Measurements from ENCODE around the gene WDR86.

Gene WDR86, protein sequence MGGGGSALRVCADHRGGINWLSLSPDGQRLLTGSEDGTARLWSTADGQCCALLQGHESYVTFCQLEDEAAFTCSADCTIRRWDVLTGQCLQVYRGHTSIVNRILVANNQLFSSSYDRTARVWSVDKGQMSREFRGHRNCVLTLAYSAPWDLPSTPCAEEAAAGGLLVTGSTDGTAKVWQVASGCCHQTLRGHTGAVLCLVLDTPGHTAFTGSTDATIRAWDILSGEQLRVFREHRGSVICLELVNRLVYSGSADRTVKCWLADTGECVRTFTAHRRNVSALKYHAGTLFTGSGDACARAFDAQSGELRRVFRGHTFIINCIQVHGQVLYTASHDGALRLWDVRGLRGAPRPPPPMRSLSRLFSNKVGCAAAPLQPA
- long read RNA-seq, result 0 reads

DNA sequence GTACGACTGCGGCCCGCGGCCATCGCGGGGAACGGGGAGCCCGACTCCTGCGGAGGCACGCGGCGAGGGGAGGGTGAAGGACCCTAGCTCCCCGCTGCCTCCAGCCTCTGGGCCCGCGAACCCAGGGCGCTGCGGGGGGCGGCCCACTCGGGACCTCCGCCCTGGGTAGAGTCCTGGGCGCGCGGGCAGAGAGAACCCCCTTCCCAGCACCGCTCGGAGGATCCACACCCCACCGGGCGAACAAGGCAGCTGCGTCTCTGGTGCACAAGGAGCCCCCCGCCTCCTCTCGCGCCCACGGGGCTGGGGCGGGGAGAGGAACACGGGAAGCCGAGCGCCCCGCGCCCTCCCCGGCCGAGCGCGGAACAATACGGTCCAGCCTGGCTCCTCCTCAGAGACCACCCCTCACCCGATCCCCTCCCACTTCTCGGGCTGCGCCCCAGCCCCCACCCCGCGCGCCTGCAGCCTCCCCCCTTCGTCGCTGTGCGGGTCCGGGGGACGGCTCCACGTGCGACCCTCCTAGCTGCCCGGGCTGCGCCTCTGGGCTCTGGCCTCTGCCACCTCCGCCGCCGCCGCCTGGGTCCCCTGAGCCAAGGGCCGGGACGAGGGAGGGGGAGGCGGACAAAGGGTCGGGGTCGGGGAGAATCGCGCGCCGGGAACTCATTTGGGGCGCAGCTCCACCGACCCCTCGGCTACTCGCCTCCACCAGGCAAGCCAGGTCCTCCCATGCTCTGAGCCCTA lies at the start of gene WDR86:
Gene WDR86, minus strand, starts transcription at position 372 of the 738 bp plus-strand sequence. CDS start 449 bp downstream, outside the sequence.
- Histone ChIP-seq H3K4me3 (replicated peaks; ENCODE audit: insufficient read depth, low read length) (no peak within 1 kb of the TSS), H3K27me3 (ENCODE audit: insufficient read depth, poor library complexity, severe bottlenecking) (peaks cover 29% of the 10 kb centered on the region), H3K27ac (replicated peaks) (no peak within 1 kb of the TSS)
- TF ChIP-seq, protein P1, sequence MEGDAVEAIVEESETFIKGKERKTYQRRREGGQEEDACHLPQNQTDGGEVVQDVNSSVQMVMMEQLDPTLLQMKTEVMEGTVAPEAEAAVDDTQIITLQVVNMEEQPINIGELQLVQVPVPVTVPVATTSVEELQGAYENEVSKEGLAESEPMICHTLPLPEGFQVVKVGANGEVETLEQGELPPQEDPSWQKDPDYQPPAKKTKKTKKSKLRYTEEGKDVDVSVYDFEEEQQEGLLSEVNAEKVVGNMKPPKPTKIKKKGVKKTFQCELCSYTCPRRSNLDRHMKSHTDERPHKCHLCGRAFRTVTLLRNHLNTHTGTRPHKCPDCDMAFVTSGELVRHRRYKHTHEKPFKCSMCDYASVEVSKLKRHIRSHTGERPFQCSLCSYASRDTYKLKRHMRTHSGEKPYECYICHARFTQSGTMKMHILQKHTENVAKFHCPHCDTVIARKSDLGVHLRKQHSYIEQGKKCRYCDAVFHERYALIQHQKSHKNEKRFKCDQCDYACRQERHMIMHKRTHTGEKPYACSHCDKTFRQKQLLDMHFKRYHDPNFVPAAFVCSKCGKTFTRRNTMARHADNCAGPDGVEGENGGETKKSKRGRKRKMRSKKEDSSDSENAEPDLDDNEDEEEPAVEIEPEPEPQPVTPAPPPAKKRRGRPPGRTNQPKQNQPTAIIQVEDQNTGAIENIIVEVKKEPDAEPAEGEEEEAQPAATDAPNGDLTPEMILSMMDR (IDR thresholded peaks at IDR 0.05; ENCODE audit: insufficient read depth, low read length), result no peak
- TF ChIP-seq SPI1 (IDR thresholded peaks at IDR 0.05; ENCODE audit: borderline replicate concordance, low read depth) (no peak), POLR2AphosphoS5 (IDR thresholded peaks at IDR 0.05; ENCODE audit: low read depth) (no peak), GABPA (IDR thresholded peaks at IDR 0.05; ENCODE audit: low read depth) (no peak)
- TF ChIP-seq, protein P2, sequence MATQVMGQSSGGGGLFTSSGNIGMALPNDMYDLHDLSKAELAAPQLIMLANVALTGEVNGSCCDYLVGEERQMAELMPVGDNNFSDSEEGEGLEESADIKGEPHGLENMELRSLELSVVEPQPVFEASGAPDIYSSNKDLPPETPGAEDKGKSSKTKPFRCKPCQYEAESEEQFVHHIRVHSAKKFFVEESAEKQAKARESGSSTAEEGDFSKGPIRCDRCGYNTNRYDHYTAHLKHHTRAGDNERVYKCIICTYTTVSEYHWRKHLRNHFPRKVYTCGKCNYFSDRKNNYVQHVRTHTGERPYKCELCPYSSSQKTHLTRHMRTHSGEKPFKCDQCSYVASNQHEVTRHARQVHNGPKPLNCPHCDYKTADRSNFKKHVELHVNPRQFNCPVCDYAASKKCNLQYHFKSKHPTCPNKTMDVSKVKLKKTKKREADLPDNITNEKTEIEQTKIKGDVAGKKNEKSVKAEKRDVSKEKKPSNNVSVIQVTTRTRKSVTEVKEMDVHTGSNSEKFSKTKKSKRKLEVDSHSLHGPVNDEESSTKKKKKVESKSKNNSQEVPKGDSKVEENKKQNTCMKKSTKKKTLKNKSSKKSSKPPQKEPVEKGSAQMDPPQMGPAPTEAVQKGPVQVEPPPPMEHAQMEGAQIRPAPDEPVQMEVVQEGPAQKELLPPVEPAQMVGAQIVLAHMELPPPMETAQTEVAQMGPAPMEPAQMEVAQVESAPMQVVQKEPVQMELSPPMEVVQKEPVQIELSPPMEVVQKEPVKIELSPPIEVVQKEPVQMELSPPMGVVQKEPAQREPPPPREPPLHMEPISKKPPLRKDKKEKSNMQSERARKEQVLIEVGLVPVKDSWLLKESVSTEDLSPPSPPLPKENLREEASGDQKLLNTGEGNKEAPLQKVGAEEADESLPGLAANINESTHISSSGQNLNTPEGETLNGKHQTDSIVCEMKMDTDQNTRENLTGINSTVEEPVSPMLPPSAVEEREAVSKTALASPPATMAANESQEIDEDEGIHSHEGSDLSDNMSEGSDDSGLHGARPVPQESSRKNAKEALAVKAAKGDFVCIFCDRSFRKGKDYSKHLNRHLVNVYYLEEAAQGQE (IDR thresholded peaks at IDR 0.05; ENCODE audit: insufficient replicate concordance, low read depth), result no peak
- no peak for DNase-seq (ENCODE audit: low read depth in 1 of 2, low spot score in 1 of 2)

DNA sequence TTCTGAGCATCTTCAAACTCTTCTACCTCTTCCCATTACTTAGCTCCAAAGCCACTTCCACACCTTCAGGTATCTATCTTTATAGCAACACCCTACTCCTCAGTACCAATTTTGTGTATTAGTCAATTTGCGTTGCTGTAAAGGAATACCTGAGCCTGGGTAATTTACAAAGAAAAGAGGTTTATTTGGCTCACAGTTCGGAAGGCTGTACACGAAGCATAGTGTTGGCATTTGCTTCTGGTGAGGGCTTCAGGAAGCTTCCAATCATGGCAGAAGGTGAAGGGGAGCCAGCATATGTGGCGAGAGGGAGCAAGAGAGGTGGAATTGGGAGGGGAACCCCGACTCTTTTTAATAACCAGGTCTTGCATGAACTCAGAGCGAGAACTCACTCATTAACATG lies 47.7 kb upstream of the WDR86 start:
- Histone ChIP-seq H3K4me3 (replicated peaks; ENCODE audit: insufficient read depth, low read length) (no peak overlapping the region), H3K27me3 (ENCODE audit: insufficient read depth, poor library complexity, severe bottlenecking) (no peaks in the 10 kb centered on the region), H3K27ac (replicated peaks) (no peak overlapping the region)
- no peak for DNase-seq (ENCODE audit: low read depth in 1 of 2, low spot score in 1 of 2)
- TF ChIP-seq, protein P2 (IDR thresholded peaks at IDR 0.05; ENCODE audit: insufficient replicate concordance, low read depth), result no peak
- TF ChIP-seq, protein P1 (IDR thresholded peaks at IDR 0.05; ENCODE audit: insufficient read depth, low read length), result no peak

DNA sequence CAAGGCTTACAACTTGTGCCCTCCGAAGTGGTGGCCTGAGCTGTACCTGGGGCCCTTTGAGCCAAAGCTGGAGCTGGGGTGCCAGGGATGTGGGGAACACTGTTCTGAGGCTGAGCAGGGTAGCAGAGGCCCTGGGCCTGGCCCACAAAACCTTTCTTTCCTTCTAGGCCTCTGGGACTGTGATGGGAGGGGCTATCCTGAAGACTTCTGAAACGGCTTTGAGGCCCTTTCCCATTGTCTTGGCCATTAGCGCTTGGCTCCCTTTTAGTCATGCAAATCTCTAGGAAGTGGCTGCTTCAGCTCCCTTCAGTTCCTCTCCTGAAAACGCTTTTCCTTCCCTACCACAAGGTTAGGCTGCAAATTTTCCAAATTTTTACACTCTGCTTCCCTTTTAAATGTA lies 46.9 kb upstream of the WDR86 start:
- TF ChIP-seq, protein P2 (IDR thresholded peaks at IDR 0.05; ENCODE audit: insufficient replicate concordance, low read depth), result no peak
- TF ChIP-seq POLR2AphosphoS5 (IDR thresholded peaks at IDR 0.05; ENCODE audit: low read depth) (no peak), SPI1 (IDR thresholded peaks at IDR 0.05; ENCODE audit: borderline replicate concordance, low read depth) (no peak)
- DNase-seq (ENCODE audit: low read depth in 1 of 2, low spot score in 1 of 2), result no peak
- H3K4me3 ChIP-seq (replicated peaks; ENCODE audit: insufficient read depth, low read length), result no peak overlapping the region
- H3K27ac ChIP-seq (replicated peaks), result no peak overlapping the region
- no peaks in the 10 kb centered on the region for H3K27me3 ChIP-seq (ENCODE audit: insufficient read depth, poor library complexity, severe bottlenecking)

Data from HL-60 (cell line).